Measurements from ENCODE around the gene PPP4R2.
A peak's percentile ranks its signal among the peaks of the same experiment; 100 is the strongest.

PPP4R2 gene

DNA sequence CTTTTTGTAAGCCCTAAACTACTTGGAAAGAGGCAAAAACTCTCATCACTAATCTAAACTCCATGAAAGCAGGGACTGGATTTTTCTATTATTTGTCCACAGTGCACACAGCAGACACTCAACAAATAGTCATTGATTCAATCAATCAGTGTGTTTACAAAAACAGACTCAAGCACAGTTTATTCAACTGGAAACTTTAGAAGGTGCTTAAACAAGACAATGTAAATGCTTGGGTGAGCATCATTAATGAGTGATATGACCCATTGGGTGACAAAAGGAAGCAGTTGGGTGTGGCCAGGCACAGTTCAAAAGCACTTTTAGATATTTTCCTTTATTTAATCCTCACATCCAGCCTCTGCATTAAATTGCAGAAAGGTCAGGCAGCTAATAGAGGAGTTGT, 32.0 kb upstream of the PPP4R2 start:
- no peak for DNase-seq (ENCODE audit: low read depth)
- TF ChIP-seq, protein P1, sequence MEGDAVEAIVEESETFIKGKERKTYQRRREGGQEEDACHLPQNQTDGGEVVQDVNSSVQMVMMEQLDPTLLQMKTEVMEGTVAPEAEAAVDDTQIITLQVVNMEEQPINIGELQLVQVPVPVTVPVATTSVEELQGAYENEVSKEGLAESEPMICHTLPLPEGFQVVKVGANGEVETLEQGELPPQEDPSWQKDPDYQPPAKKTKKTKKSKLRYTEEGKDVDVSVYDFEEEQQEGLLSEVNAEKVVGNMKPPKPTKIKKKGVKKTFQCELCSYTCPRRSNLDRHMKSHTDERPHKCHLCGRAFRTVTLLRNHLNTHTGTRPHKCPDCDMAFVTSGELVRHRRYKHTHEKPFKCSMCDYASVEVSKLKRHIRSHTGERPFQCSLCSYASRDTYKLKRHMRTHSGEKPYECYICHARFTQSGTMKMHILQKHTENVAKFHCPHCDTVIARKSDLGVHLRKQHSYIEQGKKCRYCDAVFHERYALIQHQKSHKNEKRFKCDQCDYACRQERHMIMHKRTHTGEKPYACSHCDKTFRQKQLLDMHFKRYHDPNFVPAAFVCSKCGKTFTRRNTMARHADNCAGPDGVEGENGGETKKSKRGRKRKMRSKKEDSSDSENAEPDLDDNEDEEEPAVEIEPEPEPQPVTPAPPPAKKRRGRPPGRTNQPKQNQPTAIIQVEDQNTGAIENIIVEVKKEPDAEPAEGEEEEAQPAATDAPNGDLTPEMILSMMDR (IDR thresholded peaks at IDR 0.05; ENCODE audit: insufficient read depth, low read depth, low read length, missing control alignments) = no peak

DNA sequence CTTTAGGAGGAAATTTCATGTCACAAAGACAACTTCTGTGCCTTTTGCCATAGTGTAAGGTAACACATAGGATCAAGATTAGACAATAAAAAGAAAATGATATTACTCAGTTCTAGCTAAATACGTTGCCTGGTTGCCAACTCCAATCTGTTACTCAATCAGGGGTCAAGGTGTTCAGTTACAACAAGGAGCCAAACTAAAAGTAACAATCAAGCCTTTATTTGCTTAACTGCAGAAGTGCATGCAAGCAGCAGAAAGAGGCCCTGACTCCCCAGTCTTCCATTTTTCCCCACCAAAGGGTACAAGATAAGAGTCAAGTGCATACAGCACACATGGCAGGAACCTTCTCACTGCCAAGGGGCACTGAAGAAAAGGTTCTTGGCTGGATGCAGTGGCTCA, 28.3 kb upstream of the PPP4R2 start:
- no peak for DNase-seq (ENCODE audit: low read depth)
- TF ChIP-seq, protein P1 (IDR thresholded peaks at IDR 0.05; ENCODE audit: insufficient read depth, low read depth, low read length, missing control alignments) = no peak
- H3K4me3 ChIP-seq (ENCODE audit: low read length) = no peak overlapping the region

More for the DNA sequence above, 32.0 kb upstream of the PPP4R2 start:
- no peak overlapping the region for H3K4me3 ChIP-seq (ENCODE audit: low read length)

DNA sequence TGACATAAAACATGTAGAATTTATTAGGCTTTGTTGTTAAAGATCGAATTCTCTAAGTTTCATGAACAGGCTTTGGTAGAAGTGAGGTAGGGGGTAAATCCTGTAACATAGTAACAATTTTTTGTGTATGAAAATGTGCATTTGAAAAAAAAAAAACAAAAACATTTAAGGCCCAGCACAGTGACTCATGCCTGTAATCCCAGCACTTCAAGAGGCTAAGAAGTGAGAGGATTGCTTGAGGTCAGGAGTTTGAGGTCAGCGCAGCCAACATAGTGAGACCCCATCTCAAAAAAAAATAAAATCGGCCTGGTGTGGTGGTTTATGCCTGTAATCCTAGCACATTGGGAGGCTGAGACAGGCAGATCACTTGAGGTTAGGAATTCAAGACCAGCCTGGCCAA, 26.8 kb upstream of the PPP4R2 start:
- TF ChIP-seq, protein P1 (IDR thresholded peaks at IDR 0.05; ENCODE audit: insufficient read depth, low read depth, low read length, missing control alignments) = no peak
- no peak overlapping the region for H3K4me3 ChIP-seq (ENCODE audit: low read length)
- DNase-seq (ENCODE audit: low read depth) = no peak

DNA sequence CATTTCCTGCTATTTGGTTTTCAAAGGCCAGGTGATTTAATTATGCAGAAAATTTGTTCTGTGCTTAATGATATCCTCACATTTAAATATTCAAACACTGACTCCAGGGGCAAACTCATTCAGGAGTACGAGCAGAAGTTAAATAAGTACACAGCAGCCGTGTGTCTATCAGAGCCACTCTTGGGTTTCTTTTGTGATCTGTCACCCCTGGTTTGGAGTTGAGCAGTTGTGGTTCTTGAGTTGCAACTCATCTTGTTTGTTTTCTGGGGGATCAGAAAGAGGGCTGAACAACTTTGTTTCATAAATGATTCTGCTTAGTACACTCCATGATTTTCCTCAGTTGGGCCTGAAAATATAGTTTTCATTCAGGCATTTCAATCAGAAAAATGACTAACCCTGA, 25.7 kb upstream of the PPP4R2 start:
- DNase-seq (ENCODE audit: low read depth) = no peak
- H3K4me3 ChIP-seq (ENCODE audit: low read length) = no peak overlapping the region
- TF ChIP-seq, protein P1 (IDR thresholded peaks at IDR 0.05; ENCODE audit: insufficient read depth, low read depth, low read length, missing control alignments) = no peak

DNA sequence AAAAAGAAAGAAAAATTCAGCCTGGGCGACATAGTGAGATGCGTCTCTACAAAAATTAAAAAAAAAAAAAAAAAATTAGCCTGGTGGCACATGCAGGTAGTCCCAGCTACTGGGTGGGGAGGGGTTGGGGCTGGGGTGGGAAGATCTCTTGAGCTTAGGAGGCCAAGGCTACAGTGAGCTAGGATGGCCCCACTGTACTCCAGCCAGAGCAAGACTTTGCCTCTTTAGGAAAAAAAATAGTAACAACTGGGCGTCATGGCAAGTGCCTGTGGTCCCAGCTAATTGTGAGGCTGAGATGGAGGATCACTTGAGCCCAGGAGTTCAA, 23.9 kb upstream of the PPP4R2 start:
- DNase-seq (ENCODE audit: low read depth) = no peak
- H3K4me3 ChIP-seq (ENCODE audit: low read length) = no peak overlapping the region
- TF ChIP-seq, protein P1 (IDR thresholded peaks at IDR 0.05; ENCODE audit: insufficient read depth, low read depth, low read length, missing control alignments) = no peak

DNA sequence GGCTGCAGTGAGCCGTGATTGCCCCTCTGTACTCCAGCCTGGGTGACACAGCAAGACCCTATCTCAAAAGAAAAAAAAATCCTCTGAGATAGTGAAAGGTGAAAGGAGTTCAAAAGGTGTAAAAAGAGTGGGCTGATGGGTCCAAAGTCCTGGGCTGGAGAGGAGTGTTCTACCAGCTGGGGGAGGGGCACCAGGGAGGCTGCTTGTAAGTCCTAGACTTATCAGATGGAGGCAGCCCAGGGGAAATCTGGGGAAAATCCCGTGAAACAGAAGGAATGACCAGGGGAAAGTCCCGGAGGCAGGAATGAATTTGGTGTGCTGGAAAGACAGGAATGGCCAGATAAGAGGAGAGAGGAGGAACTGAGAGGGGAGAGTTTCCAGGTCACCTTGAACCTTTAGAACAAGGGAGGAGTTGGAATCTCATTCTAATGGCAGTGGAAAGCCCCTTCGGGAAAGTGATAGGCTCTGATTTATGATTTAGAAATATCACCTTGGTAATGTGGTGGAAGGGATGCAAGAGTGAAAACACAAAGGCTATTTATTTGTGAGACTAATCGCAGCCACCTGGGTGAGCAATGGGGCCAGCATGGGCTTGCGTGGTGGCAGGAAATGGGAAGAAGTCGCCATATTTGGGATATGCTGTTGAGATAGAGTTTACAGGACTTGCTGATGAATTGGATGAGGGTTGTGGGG, 23.4 kb upstream of the PPP4R2 start:
- DNase-seq (ENCODE audit: low read depth) = peak; percentile 74
- TF ChIP-seq, protein P1 (IDR thresholded peaks at IDR 0.05; ENCODE audit: insufficient read depth, low read depth, low read length, missing control alignments) = no peak
- H3K4me3 ChIP-seq (ENCODE audit: low read length) = no peak overlapping the region

DNA sequence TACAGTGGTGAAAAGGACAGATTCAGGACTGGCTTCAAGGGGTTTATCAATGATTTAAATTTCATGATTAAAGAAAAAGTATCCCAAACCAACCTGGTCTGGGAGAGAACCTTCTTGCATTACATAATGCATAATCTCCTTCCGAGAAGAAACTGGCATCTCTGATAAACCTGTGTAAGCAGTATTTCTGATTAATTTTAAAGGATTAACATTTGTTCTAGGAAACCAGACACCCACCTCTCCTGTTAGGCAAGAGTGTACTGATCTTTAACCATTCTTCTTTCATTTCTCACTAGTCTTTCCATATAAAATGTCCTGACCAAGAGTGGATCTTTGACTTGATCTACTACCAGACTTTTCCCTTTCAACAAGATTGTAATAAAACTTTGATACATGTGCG, 22.8 kb upstream of the PPP4R2 start:
- TF ChIP-seq, protein P1 (IDR thresholded peaks at IDR 0.05; ENCODE audit: insufficient read depth, low read depth, low read length, missing control alignments) = no peak
- DNase-seq (ENCODE audit: low read depth) = peak; percentile 29
- no peak overlapping the region for H3K4me3 ChIP-seq (ENCODE audit: low read length)

All from epithelial cell of esophagus (primary cell).